Mesothelial cell of epicardium (in vitro differentiated cells): ENCODE data around the gene TNFAIP8. TPM values are rescaled to one million over a fixed set of nuclear protein-coding genes. Genes with fewer than 3 reads are reported as not detected.
"Not testable (repeated sequence)": the region's sequence is repeated elsewhere in the genome, so short reads cannot be mapped to it uniquely, and the experiment has no call there.

Experiments used
- DNase-seq, 2 experiments: peaks; one replicate each; pipeline ENCODE4 v3.0.0; 2021; ENCODE audit warnings: low spot score in 2 of 2; ENCODE audit not compliant: unreplicated experiment in 2 of 2
- H3K27ac Mint-ChIP-seq: 2 replicates; pipeline ENCODE4 v1.8.0; 2021; ENCODE audit warnings: mixed read lengths
- H3K27me3 Mint-ChIP-seq: 2 replicates; pipeline ENCODE4 v1.8.0; 2021; ENCODE audit warnings: low read depth, mixed read lengths
- H3K36me3 Mint-ChIP-seq: 2 replicates; pipeline ENCODE4 v1.8.0; 2021; ENCODE audit warnings: mixed read lengths
- H3K4me1 Mint-ChIP-seq: 2 replicates; pipeline ENCODE4 v1.8.0; 2021; ENCODE audit warnings: mixed read lengths
- H3K4me3 Mint-ChIP-seq: 2 replicates; pipeline ENCODE4 v1.8.0; 2021; ENCODE audit warnings: mild to moderate bottlenecking, moderate library complexity, mixed read lengths
- H3K9me3 Mint-ChIP-seq: 2 replicates; pipeline ENCODE4 v1.8.0; 2021; ENCODE audit warnings: mixed read lengths
- CTCF ChIP-seq: fragments of 200-600 bp; sonication (generic); IDR thresholded peaks from one replicate; pipeline ENCODE4 v1.5.0; 2021; ENCODE audit warnings: antibody characterized with exemption; ENCODE audit not compliant: unreplicated experiment
- total RNA-seq: library from RNA; stranded (reverse); gene quantifications from 3 replicates; pipeline ENCODE4 v1.2.1, GENCODE V29; 2021

Gene TNFAIP8
- total RNA-seq, 1 donor from 2014 or later: 26.5 TPM

- no peak for DNase-seq
- Mint-ChIP-seq H3K4me1 (peaks cover 18% of the 10 kb centered on the region), H3K4me3 (no peak overlapping the region), H3K9me3 (peaks cover 5% of the 10 kb centered on the region), H3K27me3 (peaks cover 7% of the 10 kb centered on the region), H3K36me3 (no peaks in the 10 kb centered on the region), H3K27ac (no peak overlapping the region)
- no peak for TF ChIP-seq CTCF
These were observed 54.8 kb downstream of the TNFAIP8 start for GRCh38 chr5:119410448-119411159.

- peak in 1 of 2 experiments; percentile 49 for DNase-seq
- Mint-ChIP-seq H3K36me3 (no peaks in the 10 kb centered on the region), H3K4me1 (peaks cover 18% of the 10 kb centered on the region), H3K4me3 (peak overlapping the region; percentile 85), H3K27me3 (peaks cover under 1% of the 10 kb centered on the region), H3K9me3 (peaks cover 5% of the 10 kb centered on the region), H3K27ac (peak overlapping the region; percentile 97)
- TF ChIP-seq CTCF: peak; percentile 92
These were observed 55.8 kb downstream of the TNFAIP8 start for GRCh38 chr5:119411361-119412278.

- no peak for DNase-seq
- Mint-ChIP-seq H3K9me3 (peaks cover 5% of the 10 kb centered on the region), H3K36me3 (no peaks in the 10 kb centered on the region), H3K4me1 (peaks cover 22% of the 10 kb centered on the region), H3K27ac (no peak overlapping the region), H3K27me3 (no peaks in the 10 kb centered on the region), H3K4me3 (peak overlapping the region; percentile 85)
- no peak for TF ChIP-seq CTCF
These were observed 56.7 kb downstream of the TNFAIP8 start for GRCh38 chr5:119412279-119413227.

- H3K27me3 Mint-ChIP-seq, H3K4me3 Mint-ChIP-seq, H3K9me3 Mint-ChIP-seq: not testable (repeated sequence)
These were observed 58.4 kb downstream of the TNFAIP8 start for GRCh38 chr5:119414124-119414734.

GRCh38 chr5:119417891-119418605, 62.2 kb downstream of the TNFAIP8 start:
- peaks cover 25% of the 10 kb centered on the region for H3K4me1 Mint-ChIP-seq
- no peak overlapping the region for H3K4me3 Mint-ChIP-seq
- no peak for TF ChIP-seq CTCF
- H3K27ac Mint-ChIP-seq: peak overlapping the region; percentile 9
- no peaks in the 10 kb centered on the region for H3K36me3 Mint-ChIP-seq
- H3K27me3 Mint-ChIP-seq: no peaks in the 10 kb centered on the region
- H3K9me3 Mint-ChIP-seq: peaks cover 5% of the 10 kb centered on the region
- no peak for DNase-seq

More at GRCh38 chr5:119414124-119414734, 58.4 kb downstream of the TNFAIP8 start:
- not testable (repeated sequence) for DNase-seq, H3K27ac Mint-ChIP-seq, H3K36me3 Mint-ChIP-seq
- H3K4me1 Mint-ChIP-seq: peaks cover 32% of the 10 kb centered on the region
